GM12891 (cell line): ENCODE data around the gene PLSCR5.

Experiments
- PAX5 ChIP-seq: IDR thresholded peaks from 2 replicates; pipeline ENCODE4 v1.6.1; 2011; ENCODE audit warnings: low read length, moderate library complexity, mild to moderate bottlenecking; ENCODE audit not compliant: insufficient read depth, severe bottlenecking
- POLR2A ChIP-seq: IDR thresholded peaks from 2 replicates; pipeline ENCODE4 v1.6.1; 2011; ENCODE audit warnings: low read depth, low read length, control low read depth
- POLR2AphosphoS5 ChIP-seq: IDR thresholded peaks from 2 replicates; pipeline ENCODE4 v1.6.1; 2011; ENCODE audit warnings: low read depth, low read length, control low read depth
- TAF1 ChIP-seq: IDR thresholded peaks from 2 replicates; pipeline ENCODE4 v1.6.1; 2011; ENCODE audit warnings: low read depth, low read length, control low read depth

- TF ChIP-seq POLR2AphosphoS5 (no peak), POLR2A (no peak), TAF1 (no peak), PAX5 (no peak)
Observed at GRCh38 chr3:146557745-146558144, 47.4 kb downstream of the PLSCR5 start.
